ENCODE data around the gene MGRN1. TPM values are rescaled to one million over a fixed set of nuclear protein-coding genes. Genes with fewer than 3 reads are reported as not detected.

The MGRN1 gene
- total and polyA plus RNA-seq, 11 donors: 17.9 to 75.0 (median 38.0) TPM

DNA sequence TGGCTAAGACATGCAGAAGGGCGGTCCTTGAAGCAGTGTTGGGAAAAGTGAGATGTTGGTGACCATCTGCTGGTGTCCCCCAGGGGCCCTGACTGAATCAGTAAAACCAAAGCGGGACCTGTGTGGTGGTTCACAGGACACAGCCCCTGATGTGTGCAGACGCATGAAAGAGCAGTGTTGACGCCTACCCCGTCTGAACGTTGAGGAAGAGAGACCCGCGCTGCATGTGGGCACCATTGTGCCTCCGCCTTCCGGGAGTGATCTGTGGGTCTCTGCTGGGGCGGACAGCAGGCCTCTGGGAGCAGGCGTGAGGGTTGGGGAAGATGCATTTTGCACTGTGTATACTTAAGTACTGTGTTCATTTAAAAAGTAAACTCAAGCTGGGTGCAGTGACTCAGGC, 31.6 kb downstream of the MGRN1 start:
- Histone ChIP-seq H3K4me3 (no peak overlapping the region), H3K9me3 (no peaks in the 10 kb centered on the region), H3K4me1 (peaks cover 0 to 19% (median 11%) of the 10 kb centered on the region in 12 donors), H3K27ac (no peak overlapping the region), H3K27me3 (no peaks in the 10 kb centered on the region), H3K36me3 (peaks cover 0 to 88% (median 78%) of the 10 kb centered on the region in 9 donors)
- TF ChIP-seq, protein P1, sequence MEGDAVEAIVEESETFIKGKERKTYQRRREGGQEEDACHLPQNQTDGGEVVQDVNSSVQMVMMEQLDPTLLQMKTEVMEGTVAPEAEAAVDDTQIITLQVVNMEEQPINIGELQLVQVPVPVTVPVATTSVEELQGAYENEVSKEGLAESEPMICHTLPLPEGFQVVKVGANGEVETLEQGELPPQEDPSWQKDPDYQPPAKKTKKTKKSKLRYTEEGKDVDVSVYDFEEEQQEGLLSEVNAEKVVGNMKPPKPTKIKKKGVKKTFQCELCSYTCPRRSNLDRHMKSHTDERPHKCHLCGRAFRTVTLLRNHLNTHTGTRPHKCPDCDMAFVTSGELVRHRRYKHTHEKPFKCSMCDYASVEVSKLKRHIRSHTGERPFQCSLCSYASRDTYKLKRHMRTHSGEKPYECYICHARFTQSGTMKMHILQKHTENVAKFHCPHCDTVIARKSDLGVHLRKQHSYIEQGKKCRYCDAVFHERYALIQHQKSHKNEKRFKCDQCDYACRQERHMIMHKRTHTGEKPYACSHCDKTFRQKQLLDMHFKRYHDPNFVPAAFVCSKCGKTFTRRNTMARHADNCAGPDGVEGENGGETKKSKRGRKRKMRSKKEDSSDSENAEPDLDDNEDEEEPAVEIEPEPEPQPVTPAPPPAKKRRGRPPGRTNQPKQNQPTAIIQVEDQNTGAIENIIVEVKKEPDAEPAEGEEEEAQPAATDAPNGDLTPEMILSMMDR (IDR thresholded peaks at IDR 0.05): no peak
- TF ChIP-seq POLR2A (IDR thresholded peaks at IDR 0.05): no peak
- no peak for ATAC-seq
- WGBS, 4 donors: 94 to 96% (median 96%) methylated on average over 12 of the region's 12 CpGs
- DNase-seq: no peak
- intact Hi-C loops (cut with DNase I): no loop called here

DNA sequence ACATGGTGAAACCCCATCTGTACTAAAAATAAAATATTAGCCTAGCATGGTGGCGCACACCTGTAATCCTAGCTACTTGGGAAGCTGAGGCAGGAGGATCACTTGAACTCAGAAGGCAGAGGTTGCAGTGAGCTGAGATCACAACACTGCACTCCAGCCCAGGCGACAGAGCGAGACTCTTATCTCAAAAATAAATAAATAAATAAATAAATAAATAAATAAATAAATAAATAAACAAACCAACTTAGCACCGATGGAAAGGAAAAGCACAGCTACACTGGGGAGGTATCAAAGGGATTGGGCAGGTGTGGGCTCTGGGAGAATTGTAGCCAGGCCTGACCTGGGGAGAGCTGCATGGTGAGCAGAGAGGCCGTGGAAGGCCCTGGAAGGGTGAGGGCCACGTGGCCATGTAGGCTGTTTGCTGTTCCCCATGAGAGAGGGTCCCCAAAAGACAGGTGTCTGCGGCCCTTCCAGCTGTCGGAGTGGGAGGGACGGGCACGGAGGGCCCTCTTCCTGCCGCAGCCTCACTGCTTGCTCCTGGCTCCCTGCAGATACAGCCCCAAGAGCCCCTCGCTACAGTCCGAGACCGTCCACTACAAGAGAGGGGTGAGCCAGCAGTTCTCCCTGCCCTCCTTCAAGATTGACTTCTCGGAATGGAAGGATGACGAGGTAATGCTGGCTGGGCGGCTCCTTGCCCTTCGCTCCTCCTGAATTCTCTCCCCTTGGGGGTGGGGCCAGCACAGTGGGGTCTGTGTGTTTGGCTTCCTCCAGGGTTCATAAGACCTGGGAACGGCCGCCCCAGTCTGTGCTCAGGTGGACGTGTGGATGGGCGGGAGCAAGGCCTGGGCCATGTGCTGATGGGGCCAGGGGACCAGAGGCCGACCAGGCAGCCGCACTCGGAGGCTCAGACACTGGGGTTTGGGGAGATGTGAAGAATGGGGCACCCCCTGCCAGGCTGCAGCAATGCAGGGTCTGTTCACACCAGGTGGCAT, 32.4 kb downstream of the MGRN1 start:
- ATAC-seq (no peak), DNase-seq (no peak)
- WGBS, 4 donors: 92 to 95% (median 94%) methylated on average over 23 to 25 of the region's 25 CpGs
- Histone ChIP-seq H3K9me3 (no peaks in the 10 kb centered on the region), H3K27ac (no peak overlapping the region), H3K4me1 (peaks cover 0 to 26% (median 12%) of the 10 kb centered on the region in 12 donors), H3K36me3 (peaks cover 0 to 81% (median 71%) of the 10 kb centered on the region in 9 donors), H3K4me3 (no peak overlapping the region), H3K27me3 (no peaks in the 10 kb centered on the region)
- intact Hi-C loops (cut with DNase I): no loop called here
- TF ChIP-seq, protein P1 (IDR thresholded peaks at IDR 0.05): no peak
- no peak for TF ChIP-seq POLR2A (IDR thresholded peaks at IDR 0.05)

DNA sequence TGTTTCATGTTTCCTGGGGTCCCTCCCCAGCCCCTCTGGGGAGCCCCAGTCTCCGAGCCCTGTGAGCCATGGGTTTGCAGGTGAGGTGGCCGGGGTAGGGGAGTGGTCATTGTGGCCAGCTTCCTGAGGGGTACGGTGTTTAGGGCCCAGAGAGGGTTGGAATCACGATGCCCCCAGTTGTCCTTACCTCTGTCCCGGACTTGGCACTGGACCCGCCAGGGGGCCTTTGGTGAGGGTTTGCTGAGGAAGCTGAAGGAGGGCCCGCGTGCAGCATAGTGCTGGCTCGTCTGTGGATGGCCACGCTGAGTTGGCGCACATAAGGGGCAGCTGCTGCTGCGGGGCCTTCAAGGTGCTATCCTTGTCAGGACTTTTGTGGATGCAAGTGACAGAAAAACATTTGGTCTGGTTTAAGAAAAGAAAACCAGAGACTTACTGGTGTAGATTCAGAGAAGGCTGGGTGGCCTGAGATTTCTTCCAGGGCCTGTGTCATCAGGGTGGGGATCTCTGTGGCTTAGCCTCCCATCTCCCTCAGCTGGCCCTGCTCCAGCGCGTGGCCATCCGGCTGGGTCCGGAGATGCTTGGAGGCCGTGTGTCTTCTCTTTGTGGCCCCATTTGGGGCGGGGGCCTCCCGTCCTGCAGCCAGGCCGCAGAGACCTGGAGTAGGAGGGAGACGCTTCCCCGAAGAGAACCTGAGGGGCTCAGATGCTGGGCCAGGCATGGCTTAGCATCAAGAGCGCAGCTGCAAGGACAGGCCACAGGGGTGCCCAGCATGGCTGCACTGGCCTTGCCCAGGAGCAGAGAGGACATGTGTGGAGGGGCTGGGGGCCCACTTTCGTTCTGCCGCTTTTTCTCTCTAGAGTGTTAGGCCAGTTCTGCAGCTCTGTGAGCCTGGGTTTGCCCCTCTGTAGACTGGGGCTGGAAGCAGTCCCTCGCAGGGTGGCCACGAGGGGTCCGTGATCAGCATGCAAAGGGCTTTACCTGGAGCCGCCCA, 35.0 kb downstream of the MGRN1 start:
- peaks cover 0 to 73% (median 51%) of the 10 kb centered on the region in 9 donors for H3K36me3 ChIP-seq
- intact Hi-C loops (cut with DNase I): no loop called here
- ATAC-seq (no peak), DNase-seq (no peak)
- no peaks in the 10 kb centered on the region for H3K27me3 ChIP-seq
- TF ChIP-seq, protein P1 (IDR thresholded peaks at IDR 0.05): no peak
- TF ChIP-seq POLR2A (IDR thresholded peaks at IDR 0.05): no peak
- no peaks in the 10 kb centered on the region for H3K9me3 ChIP-seq
- H3K4me1 ChIP-seq: peaks cover 0 to 39% (median 22%) of the 10 kb centered on the region in 12 donors
- H3K4me3 ChIP-seq: no peak overlapping the region
- peak overlapping the region in 3 of 12 donors; percentile 8 to 32 (median 29) for H3K27ac ChIP-seq
- WGBS, 4 donors: 87 to 89% (median 88%) methylated on average over 23 to 29 of the region's 29 CpGs
